HG02870 (cell line): Measurements from ENCODE around the gene POTEJ.
"Not testable (repeated sequence)": the region's sequence is repeated elsewhere in the genome, so short reads cannot be mapped to it uniquely, and the experiment has no call there.

Experiments used
- ATAC-seq: cut with Tn5 transposase; IDR thresholded peaks from one replicate; pipeline ENCODE4 v1.9.1; 2021; ENCODE audit warnings: mild to moderate bottlenecking, moderate library complexity; ENCODE audit not compliant: unreplicated experiment

Gene POTEJ

DNA sequence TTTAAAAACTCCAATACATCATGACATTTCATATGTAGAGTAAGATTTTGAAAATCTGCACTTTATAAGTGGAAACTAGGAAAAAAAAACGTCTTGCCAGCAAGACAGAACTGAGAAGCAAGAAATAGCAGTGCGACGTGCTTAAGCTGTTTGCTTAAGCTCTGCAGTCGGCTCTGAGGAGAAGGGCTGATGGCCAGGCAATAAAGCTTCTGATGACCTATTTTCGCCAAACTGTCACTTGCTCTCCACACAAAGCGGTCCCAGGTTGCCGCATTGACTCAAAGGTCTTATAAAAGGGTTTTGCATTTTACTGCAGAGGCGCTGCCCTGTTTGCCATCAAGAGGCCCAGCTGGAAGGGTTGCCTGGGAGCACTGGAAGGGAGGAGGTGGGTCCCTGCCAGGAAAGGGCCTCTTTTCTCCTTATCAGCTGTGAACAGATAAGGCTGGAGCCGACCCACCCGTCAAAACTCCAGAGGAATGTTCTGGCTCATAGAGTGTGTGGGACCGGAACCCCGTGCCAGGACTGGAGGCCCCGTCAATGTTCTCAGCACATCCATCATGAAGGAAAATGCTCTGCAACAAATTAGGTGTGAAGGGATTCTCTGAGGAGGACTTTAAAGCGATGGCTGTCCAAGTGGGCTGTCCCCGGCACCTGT lies 9.5 kb upstream of the POTEJ start:
- not testable (repeated sequence) for ATAC-seq

DNA sequence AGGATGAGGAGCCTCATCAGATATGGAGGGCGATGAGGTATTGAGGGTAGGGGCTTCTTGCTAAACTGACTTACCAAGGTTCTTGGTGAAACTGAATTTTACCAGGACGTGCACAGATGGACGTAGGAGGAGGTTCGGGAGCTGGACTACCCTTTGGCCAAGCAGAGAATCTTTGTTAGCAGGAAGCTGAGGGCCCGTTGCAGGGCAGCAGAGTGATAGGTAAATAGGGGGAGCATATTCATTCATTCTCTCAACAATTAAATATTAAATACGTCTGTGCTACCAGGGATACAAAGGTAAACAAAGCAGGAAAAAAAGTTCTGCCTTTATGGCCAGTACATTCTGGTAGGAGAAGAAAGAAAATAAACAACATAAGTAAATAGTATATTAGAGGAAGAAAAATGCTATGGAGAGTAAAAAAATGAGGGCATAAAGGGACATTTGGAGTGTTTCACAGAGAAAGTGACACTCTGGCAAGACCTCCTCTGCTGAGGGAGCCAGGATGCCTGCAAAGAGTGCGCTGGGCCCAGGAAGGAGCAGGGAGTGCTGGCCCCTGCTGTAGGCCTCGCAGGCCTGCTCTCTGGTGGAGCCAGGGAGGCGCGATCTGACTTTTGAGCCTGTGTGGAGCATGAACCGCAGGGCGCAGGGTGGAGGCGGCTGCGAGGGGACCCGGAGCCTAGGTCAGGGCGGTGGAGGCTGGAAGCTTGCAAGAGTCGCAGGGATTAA lies 2.8 kb upstream of the POTEJ start:
- ATAC-seq: not testable (repeated sequence)

DNA sequence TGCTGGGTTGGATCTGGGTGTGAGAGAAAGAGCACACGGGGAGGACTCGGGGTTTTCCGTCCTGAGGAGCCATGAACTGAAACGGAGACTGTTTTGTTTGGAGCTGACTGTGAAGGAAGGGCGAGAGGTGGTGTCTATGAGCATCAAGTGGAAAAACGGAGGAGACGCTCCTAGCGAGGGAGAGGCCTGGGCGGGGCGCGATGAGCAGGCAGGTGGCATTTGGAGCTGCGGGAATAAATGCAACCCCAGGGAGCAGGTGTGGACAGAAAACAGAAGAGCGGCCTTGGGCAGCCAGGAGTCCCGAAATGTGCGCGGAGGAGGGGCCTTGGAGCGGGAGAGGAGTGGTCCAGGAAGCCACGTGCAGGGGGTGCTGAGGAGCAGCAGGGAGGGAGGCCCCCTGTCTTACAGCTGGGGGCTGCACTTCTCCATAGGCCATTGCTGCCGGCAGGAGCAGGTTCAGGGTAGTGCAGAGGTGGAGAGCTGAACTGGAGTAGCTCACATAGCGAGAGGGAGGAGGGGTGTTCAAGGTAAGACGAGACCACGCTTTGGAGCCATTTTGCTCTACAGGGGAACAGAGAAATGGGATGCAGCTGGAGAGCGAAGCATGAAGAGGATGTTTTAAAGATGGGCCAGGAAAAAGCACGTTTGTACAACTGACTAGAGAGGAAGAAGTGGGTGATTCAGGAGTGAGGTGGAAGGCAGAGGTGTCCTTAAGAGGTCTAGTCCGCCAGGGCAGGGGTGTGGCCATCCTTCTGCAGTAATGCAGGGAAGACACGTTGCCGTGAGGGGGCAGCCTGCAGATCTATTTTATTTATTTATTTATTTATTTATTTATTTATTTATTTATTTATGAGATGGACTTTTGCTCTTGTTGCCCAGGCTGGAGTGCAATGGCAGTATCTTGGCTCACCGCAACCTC lies 2.0 kb upstream of the POTEJ start:
- ATAC-seq: not testable (repeated sequence)

DNA sequence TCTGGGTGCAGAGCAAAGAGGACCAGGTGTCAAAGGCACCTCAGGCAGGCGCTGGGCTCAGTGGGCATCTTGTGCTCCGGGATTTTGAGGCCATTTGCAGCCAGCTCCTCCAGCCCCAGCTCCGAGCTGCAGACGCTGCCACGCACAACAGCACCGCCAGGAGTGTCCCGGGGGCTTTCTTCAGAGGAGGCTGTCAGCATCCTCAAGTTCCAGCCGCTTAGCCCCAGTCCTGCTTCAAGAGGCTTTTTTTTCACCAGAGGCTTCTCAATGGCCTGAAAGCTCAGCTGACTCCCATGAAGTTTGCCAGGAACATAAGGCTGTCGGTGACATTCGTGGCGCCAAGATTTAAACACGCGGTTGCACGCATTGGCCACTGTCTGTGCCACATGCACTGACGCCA lies 754 bp upstream of the POTEJ start:
- not testable (repeated sequence) for ATAC-seq

DNA sequence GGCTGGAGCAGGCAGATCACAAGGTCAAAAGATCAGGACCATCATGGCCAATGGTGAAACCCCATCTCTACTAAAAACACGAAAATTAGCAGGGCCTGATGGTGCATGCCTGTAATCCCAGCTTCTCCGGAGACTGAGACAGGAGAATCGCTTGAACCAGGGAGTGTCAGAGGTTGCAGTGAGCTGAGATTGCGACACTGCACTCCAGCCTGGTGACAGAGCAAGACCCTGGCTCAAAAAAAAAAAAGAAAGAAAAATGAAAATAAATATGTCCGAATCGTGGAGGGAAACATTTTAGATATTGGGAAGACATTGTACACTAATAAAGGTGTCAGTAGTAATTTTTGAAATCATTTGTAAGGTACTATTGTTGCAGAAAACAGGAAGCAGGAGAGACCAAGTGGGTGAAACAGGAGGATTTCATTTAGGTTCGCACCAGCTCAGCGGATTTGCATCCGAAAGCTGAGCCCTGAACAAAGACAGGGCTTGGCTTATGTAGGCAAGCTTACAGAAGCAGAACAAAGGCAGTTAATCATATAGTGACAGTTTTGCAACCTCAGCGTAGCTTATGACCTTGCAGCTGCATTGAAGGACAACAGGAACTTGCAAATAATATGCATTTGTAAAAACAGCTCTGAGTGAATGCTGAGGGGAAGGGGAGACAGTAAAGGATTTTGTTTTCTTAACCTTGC lies 17.7 kb downstream of the POTEJ start:
- not testable (repeated sequence) for ATAC-seq

DNA sequence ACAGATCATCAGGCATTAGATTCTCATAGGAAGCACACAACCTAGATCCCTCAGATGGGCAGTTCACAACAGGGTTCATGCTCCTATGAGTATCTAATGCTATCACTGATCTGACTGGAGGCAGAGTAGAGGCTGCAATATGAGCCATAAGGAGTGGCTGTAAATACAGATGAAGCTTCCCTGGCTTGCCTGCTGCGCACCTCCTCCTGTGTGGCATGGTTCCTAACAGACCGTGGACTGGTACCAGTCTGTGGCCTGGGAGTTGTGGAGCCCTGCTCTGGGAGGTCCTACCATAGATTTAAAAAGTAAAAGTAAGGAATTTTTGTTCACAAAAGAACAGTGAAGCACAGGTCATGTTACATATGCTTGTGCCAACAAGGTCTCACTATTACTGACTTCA lies 27.7 kb downstream of the POTEJ start:
- not testable (repeated sequence) for ATAC-seq

DNA sequence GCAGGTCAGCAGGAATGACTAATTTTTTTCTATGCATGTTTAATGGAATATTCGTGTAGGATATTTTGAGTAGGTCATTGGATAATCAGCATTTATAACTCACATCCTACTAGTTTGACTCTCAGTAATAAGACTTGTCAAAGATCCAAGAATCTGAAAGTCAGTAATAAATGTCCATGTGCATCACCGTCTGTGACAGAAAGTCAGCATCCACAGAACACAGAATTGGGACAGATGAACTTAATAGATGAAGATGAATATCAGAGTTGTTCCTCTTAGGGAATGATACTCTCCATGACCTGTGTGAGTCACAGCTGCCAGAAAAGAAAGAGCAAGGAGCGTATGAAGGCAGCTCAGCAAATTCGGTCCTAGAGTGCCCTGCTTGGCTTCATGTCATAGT lies 30.4 kb downstream of the POTEJ start:
- not testable (repeated sequence) for ATAC-seq

DNA sequence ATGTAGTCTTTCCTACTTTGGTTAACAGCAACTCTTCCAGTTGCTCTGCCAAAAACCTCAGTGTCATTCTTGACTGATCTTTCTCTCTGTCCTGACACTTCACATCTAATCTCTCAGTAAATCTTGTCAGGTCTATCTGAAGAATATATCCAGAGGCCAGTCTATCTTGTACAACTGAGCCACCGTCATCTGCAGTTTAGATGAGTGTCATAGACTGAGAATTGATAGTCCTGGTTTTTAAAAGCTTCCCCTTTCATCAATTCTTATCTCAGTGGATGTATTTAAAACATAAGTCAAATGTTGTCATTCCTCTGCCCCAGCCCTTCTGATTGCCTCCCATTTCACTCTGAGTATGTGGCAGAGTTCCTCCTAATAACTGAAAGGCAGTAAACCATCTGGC lies 38.0 kb downstream of the POTEJ start:
- ATAC-seq: not testable (repeated sequence)

DNA sequence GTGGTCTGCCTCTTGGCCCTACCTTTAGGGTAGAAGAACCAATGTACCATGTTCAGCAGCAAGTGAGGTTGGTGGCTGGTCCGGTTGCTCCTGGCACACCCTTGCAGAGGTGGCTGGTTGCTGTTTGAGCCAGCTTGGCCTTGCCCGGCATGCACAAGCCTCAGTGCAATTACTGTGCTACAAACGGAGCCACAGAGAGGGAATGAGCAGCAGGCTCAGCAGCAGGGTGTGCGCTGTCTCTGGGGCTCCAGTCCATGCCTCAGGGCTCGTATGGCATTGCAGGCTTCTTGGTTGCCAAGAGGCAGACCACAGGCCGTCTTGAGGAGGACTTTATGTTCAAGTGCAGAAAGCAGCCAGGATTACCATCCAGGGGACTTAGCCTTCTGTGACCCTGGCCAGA lies 53.3 kb downstream of the POTEJ start:
- not testable (repeated sequence) for ATAC-seq

DNA sequence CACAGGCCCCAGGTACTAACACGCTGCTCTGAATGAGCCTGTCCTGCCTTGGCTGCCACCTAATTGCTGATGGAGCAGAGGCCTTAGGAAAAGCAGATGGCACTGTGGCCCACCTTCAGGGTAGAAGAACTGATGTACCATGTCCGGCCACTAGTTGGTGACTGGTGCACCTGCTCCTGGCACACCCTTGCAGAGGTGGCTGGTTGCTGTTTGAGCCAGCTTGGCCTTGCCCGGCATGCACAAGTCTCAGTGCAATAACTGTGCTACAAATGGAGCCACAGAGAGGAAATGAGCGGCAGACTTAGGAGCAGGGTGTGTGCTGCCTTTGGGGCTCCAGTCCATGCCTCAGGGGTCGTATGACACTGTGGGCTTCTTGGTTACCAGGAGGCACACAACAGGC lies 54.4 kb downstream of the POTEJ start:
- ATAC-seq: not testable (repeated sequence)

DNA sequence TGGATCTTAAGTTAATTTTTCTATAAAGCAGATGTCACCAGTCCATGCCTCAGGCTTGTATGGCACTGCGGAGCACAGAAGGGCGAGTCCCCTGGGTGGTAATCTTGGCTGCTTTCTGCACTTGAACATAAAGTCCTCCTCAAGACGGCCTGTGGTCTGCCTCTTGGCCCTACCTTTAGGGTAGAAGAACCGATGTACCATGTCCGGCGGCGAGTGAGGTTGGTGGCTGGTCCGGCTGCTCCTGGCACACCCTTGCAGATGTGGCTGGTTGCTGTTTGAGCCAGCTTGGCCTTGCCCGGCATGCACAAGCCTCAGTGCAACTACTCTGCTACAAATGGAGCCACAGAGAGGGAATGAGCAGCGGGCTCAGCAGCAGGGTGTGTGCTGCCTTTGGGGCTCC lies 56.3 kb downstream of the POTEJ start:
- not testable (repeated sequence) for ATAC-seq

DNA sequence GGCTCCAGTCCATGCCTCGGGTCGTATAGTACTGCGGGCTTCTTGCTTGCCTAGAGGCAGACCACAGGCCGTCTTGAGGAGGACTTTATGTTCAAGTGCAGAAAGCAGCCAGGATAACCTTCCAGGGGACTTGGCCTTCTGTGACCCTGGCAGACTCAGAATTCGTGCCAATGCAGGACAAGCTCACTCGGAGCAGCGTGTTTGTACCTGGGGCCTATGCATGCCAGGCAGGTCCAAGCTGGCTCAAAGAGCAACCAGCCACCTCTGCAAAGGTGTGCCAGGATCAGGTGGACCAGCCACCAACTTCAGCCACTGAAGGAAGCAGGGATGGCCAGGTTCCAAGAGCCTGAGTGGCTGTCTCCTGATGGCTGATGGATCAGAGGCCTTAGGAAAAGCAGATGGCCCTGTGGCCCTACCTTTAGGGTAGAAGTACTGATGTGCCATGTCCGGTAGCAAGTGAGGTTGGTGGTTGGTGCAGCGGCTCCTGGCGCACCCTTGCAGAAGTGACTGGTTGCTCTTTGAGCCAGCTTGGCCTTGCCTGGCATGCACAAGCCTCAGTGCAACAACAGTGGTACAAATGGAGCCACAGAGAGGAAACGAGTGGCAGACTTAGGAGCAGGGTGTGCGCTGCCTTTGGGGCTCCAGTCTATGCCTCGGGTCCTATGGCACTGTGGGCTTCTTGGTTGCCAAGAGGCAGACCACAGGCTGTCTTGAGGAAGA lies 58.9 kb downstream of the POTEJ start:
- not testable (repeated sequence) for ATAC-seq

DNA sequence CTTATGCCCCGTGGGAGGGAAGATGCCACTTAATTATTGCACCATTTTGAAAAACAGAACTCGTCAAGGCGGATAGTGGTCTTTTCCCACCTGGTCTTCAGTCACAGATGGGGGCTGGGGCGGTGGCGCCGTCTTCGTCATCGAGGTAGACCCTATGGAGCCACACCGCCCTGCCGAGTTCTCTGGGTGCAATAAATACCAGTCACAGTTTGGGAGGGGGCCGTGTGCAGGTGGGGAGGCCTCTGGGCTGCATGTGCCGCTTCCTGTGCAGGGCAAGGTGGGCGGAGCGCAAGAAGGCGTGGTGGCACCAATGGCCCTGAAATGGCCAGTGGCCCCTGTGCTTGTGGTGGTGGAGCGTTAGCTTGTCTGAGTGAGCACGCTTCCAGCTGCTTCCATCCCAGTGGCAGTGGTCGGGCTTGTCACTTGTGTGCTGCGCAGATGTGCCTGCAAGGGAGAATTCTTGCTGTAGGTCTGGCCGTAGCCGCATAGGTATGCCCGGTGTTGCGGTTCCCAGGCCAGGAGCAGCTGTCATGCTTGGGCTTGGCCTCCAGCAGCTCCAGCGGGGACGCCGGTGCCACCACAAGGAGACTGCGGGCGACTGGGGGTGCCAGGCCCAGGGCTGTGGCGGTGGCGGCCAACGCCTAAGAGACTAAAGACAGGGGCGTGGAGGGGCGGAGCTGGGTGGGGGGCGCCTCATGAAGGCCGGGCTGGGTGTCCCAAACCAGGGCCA lies 81.0 kb downstream of the POTEJ start:
- not testable (repeated sequence) for ATAC-seq

DNA sequence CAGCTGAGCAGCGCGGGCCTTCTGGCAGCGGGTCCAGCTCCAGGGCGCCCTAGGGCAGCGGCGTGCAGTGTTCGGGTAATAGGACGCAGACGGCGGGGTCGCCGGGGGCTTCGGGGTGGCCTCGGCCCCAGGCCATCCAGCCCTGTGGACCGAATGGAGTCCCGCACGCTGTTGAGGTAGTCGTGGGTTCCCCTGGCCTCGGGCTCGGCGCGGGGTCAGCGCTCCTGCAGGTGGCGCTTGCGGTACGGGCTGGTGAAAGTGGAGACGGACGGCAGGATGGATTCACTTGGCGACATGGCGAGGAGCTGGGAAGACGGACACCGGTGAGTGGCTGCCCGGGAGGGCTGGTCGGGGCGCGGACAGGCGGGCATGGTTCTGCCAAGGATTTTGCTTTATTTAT lies 82.2 kb downstream of the POTEJ start:
- not testable (repeated sequence) for ATAC-seq

DNA sequence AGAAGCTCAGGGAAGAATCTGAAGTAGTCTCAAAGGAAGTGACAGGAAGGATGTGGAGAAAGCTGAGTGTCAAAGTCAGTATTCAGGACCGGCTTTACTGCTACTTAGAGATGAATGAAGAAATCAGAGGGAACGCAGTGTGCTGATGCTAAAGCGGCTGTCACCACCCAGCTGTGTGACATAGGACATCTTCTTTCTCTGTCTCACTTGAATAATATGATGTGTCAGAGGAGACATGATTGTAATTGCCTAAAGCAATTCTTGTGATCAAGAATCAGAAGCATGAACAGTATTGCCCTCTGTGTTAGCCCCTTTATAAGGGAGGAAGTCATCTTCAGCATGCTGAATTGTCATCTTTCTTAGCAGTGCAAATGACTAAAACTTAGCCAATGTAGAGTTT lies 92.0 kb downstream of the POTEJ start:
- not testable (repeated sequence) for ATAC-seq
